Neural progenitor cell (in vitro differentiated cells): Measurements from ENCODE around the gene HNRNPAB. TPM values are rescaled to one million over a fixed set of nuclear protein-coding genes. Genes with fewer than 3 reads are reported as not detected.
A peak's percentile ranks its signal among the peaks of the same experiment; 100 is the strongest.

ENCODE experiments used
- DNase-seq: peaks from one replicate; pipeline ENCODE4 v3.0.0-alpha.2; 2016; ENCODE audit warnings: low spot score
- H2AFZ ChIP-seq: fragments of 200-600 bp; sonication (generic); replicated peaks from 2 replicates; pipeline ENCODE4 v1.6.1; 2016; ENCODE audit warnings: antibody characterized with exemption
- H3F3A ChIP-seq: fragments of 200-600 bp; sonication (generic); 2 replicates; pipeline ENCODE4 v1.6.1; 2016; ENCODE audit warnings: antibody characterized with exemption, low read depth
- H3K27ac ChIP-seq: fragments of 200-600 bp; sonication (generic); 2 replicates; pipeline ENCODE4 v1.5.1; 2016; ENCODE audit warnings: mild to moderate bottlenecking
- H3K27me3 ChIP-seq: fragments of 200-600 bp; sonication (generic); 2 replicates; pipeline ENCODE4 v1.6.1; 2016; ENCODE audit warnings: mild to moderate bottlenecking, moderate library complexity
- H3K36me3 ChIP-seq: fragments of 200-600 bp; sonication (generic); 2 replicates; pipeline ENCODE4 v1.5.1; 2016
- H3K4me1 ChIP-seq: fragments of 200-600 bp; sonication (generic); 2 replicates; pipeline ENCODE4 v1.6.1; 2016; ENCODE audit warnings: mixed run types
- H3K4me2 ChIP-seq: fragments of 200-600 bp; sonication (generic); 2 replicates; pipeline ENCODE4 v1.6.1; 2016
- H3K4me3 ChIP-seq: fragments of 200-600 bp; sonication (generic); 2 replicates; pipeline ENCODE4 v1.5.1; 2016
- H3K79me2 ChIP-seq: fragments of 200-600 bp; sonication (generic); 2 replicates; pipeline ENCODE4 v1.6.1; 2016; ENCODE audit warnings: low read depth
- H3K9ac ChIP-seq: fragments of 200-600 bp; sonication (generic); 2 replicates; pipeline ENCODE4 v1.6.1; 2016
- H3K9me3 ChIP-seq: fragments of 200-600 bp; sonication (generic); 2 replicates; pipeline ENCODE4 v1.5.1; 2016; ENCODE audit warnings: low read depth
- H4K20me1 ChIP-seq: fragments of 200-600 bp; sonication (generic); 2 replicates; pipeline ENCODE4 v1.6.1; 2016; ENCODE audit warnings: low read depth
- H3K27ac Mint-ChIP-seq: 3 replicates; pipeline ENCODE4 v1.8.0; 2021; ENCODE audit warnings: mixed read lengths
- H3K27me3 Mint-ChIP-seq: 2 replicates; pipeline ENCODE4 v1.8.0; 2022; ENCODE audit warnings: low read depth, mild to moderate bottlenecking, inconsistent platforms, moderate library complexity, mixed read lengths; ENCODE audit not compliant: insufficient read depth
- H3K36me3 Mint-ChIP-seq: 3 replicates; pipeline ENCODE4 v1.8.0; 2021; ENCODE audit warnings: mixed read lengths
- H3K4me1 Mint-ChIP-seq: 3 replicates; pipeline ENCODE4 v1.8.0; 2021; ENCODE audit warnings: mixed read lengths
- H3K4me3 Mint-ChIP-seq: 3 replicates; pipeline ENCODE4 v1.8.0; 2021; ENCODE audit warnings: mild to moderate bottlenecking, moderate library complexity, mixed read lengths
- H3K9me3 Mint-ChIP-seq: 3 replicates; pipeline ENCODE4 v1.8.0; 2020; ENCODE audit warnings: mixed read lengths
- EZH2 ChIP-seq: fragments of 200-600 bp; sonication (generic); IDR thresholded peaks from 2 replicates; pipeline ENCODE4 v1.6.1; 2017; ENCODE audit warnings: antibody characterized with exemption, mild to moderate bottlenecking, moderate library complexity
- EZH2phosphoT487 ChIP-seq: fragments of 200-600 bp; sonication (generic); IDR thresholded peaks from 2 replicates; pipeline ENCODE4 v1.6.1; 2017; ENCODE audit warnings: antibody characterized with exemption
- total RNA-seq: library from RNA; depleted of rRNA; stranded (reverse); fragments of >200 nt; gene quantifications from 2 replicates; pipeline ENCODE4 v1.2.3, GENCODE V29; 2015; ENCODE audit warnings: low replicate concordance
- TF ChIP-seq, protein P1 (sequence below): fragments of 200-600 bp; sonication (generic); IDR thresholded peaks from 2 replicates; pipeline ENCODE4 v1.5.1; 2017; ENCODE audit warnings: antibody characterized with exemption, mild to moderate bottlenecking

The HNRNPAB gene
- total RNA-seq, 1 donor from 2014 or later = 195 TPM

DNA sequence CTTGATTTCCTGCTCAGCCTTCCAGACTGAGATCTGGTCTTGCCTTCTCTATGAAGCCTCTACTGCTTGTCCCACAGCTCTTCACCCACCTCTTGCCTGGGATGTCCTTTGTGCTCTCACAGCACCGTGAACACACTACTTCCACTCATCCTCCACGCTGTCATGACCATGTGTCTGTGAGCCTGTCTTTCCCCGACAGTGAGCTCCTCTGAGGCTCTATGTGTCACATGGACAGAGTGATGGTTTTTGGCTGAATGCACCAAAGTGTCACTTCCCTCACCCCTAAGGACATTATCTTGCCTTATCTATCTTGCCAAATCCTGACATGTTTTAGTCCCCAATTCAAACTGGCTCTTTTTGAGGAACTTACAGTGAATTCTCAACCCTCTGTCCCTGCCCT lies 16.9 kb downstream of the HNRNPAB start:
- Histone ChIP-seq H3K36me3 (peaks cover 6% of the 10 kb centered on the region), H4K20me1 (no peaks in the 10 kb centered on the region), H3K9ac (no peak overlapping the region), H3K4me3 (no peak overlapping the region), H3K79me2 (no peaks in the 10 kb centered on the region), H3K4me2 (no peak overlapping the region), H3K9me3 (no peaks in the 10 kb centered on the region), H3K27ac (no peak overlapping the region), H3K27me3 (no peaks in the 10 kb centered on the region), H3K4me1 (peaks cover 10% of the 10 kb centered on the region), H3F3A (peaks cover 11% of the 10 kb centered on the region), H2AFZ (no peak overlapping the region)
- peak overlapping the region; percentile 50 for H3K27ac Mint-ChIP-seq
- TF ChIP-seq EZH2phosphoT487 = no peak
- TF ChIP-seq EZH2 = no peak
- H3K27me3 Mint-ChIP-seq = peaks cover 2% of the 10 kb centered on the region
- H3K4me3 Mint-ChIP-seq = no peak overlapping the region
- no peaks in the 10 kb centered on the region for H3K9me3 Mint-ChIP-seq
- DNase-seq = no peak
- H3K4me1 Mint-ChIP-seq = peaks cover 9% of the 10 kb centered on the region
- H3K36me3 Mint-ChIP-seq = peaks cover 43% of the 10 kb centered on the region

DNA sequence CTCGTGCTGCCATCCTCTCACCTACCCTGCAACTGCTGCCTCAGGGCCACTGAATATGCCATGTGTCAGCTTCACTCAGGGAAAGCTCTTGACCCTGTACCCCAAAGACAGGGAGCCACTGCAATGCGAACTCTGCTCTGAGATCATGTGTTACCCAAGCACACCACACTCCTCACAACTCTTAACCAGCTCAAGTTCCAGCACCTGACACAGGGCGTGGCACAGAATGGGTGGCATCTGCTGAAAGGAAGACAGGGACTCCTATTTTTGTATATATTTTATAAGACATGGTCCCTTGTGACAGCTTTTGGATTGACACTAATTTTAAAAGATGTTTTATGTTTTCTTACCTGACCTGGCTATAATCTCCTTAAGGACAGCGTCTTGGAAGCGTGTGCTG lies 17.5 kb downstream of the HNRNPAB start:
- no peak overlapping the region for H3K4me2 ChIP-seq
- H3K4me1 Mint-ChIP-seq = peaks cover 9% of the 10 kb centered on the region
- peaks cover 10% of the 10 kb centered on the region for H3K4me1 ChIP-seq
- H3K79me2 ChIP-seq = no peaks in the 10 kb centered on the region
- no peak overlapping the region for H3K27ac ChIP-seq
- H2AFZ ChIP-seq = no peak overlapping the region
- H3K27me3 ChIP-seq = no peaks in the 10 kb centered on the region
- H3K27ac Mint-ChIP-seq = peak overlapping the region; percentile 57
- no peak overlapping the region for H3K9ac ChIP-seq
- no peak overlapping the region for H3K4me3 ChIP-seq
- no peak for DNase-seq
- TF ChIP-seq, protein P1, sequence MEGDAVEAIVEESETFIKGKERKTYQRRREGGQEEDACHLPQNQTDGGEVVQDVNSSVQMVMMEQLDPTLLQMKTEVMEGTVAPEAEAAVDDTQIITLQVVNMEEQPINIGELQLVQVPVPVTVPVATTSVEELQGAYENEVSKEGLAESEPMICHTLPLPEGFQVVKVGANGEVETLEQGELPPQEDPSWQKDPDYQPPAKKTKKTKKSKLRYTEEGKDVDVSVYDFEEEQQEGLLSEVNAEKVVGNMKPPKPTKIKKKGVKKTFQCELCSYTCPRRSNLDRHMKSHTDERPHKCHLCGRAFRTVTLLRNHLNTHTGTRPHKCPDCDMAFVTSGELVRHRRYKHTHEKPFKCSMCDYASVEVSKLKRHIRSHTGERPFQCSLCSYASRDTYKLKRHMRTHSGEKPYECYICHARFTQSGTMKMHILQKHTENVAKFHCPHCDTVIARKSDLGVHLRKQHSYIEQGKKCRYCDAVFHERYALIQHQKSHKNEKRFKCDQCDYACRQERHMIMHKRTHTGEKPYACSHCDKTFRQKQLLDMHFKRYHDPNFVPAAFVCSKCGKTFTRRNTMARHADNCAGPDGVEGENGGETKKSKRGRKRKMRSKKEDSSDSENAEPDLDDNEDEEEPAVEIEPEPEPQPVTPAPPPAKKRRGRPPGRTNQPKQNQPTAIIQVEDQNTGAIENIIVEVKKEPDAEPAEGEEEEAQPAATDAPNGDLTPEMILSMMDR = no peak
- TF ChIP-seq EZH2 (no peak), EZH2phosphoT487 (no peak)
- peaks cover 45% of the 10 kb centered on the region for H3K36me3 Mint-ChIP-seq
- no peaks in the 10 kb centered on the region for H4K20me1 ChIP-seq
- H3K36me3 ChIP-seq = peaks cover 6% of the 10 kb centered on the region
- peaks cover 2% of the 10 kb centered on the region for H3K27me3 Mint-ChIP-seq
- peaks cover 8% of the 10 kb centered on the region for H3F3A ChIP-seq
- H3K9me3 Mint-ChIP-seq = no peaks in the 10 kb centered on the region
- H3K4me3 Mint-ChIP-seq = no peak overlapping the region
- H3K9me3 ChIP-seq = no peaks in the 10 kb centered on the region

DNA sequence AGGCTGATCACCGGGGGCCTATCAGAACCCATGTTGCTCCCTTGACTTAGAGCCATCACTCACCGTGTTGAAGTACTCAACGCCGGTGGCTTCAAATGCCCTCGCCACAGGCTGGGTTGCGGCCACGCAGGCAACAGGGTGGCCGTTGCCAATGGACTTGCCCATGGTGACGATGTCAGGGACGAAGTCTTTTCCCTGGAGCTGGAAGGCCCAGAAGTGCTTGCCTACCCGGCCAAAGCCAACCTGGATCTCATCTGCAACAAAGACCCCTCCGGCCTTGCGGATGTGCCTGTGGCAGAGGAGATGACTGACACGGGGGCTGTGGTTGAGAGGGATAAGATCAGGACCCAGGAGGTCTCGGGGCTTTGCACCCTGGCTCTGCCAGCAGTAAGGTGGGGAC lies 18.0 kb downstream of the HNRNPAB start:
- Histone ChIP-seq H3K4me2 (no peak overlapping the region), H3K27ac (no peak overlapping the region), H3K9ac (no peak overlapping the region), H3K27me3 (no peaks in the 10 kb centered on the region), H2AFZ (no peak overlapping the region), H3K36me3 (peaks cover 6% of the 10 kb centered on the region), H4K20me1 (no peaks in the 10 kb centered on the region), H3K9me3 (no peaks in the 10 kb centered on the region), H3K4me1 (peaks cover 10% of the 10 kb centered on the region), H3K4me3 (no peak overlapping the region), H3F3A (peaks cover 8% of the 10 kb centered on the region), H3K79me2 (no peaks in the 10 kb centered on the region)
- TF ChIP-seq EZH2 = no peak
- TF ChIP-seq EZH2phosphoT487 = no peak
- TF ChIP-seq, protein P1 = no peak
- Mint-ChIP-seq H3K36me3 (peaks cover 48% of the 10 kb centered on the region), H3K9me3 (no peaks in the 10 kb centered on the region), H3K27ac (peak overlapping the region; percentile 57), H3K4me3 (no peak overlapping the region), H3K27me3 (peaks cover 2% of the 10 kb centered on the region), H3K4me1 (peaks cover 9% of the 10 kb centered on the region)
- no peak for DNase-seq

DNA sequence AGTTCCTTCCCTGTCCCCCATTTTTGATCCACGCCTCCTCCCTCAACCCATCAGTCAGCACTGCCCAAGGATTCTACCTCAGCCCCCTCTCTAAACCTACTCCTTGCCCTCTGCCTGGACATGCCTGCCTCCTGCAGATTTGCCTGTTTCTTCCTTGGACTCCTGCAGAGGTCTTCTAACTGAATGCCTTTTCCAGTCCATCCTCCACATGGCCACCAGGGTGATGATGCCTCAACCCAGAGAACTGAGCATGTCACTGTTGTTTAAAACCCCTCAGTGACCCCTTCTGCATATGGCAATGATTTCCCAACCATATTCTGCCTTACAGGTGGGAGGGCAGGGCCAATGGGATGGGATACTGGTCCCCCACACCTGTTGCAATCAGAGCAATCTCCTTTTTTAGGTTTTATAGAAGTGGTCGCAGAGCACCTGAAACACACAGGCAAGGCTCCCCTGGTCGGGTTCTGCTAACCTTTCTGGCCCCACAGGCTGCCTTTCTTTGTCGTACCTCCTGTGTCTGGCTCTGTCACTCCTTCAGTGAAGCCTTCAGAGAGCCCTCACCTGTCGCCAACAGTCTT lies 19.0 kb downstream of the HNRNPAB start:
- peaks cover 8% of the 10 kb centered on the region for H3K27me3 Mint-ChIP-seq
- Histone ChIP-seq H3K4me2 (peak overlapping the region; percentile 38), H3K27me3 (no peaks in the 10 kb centered on the region), H3K4me3 (no peak overlapping the region), H3F3A (peaks cover 6% of the 10 kb centered on the region), H2AFZ (no peak overlapping the region), H3K9me3 (no peaks in the 10 kb centered on the region), H4K20me1 (no peaks in the 10 kb centered on the region), H3K4me1 (peaks cover 10% of the 10 kb centered on the region), H3K27ac (no peak overlapping the region), H3K36me3 (peaks cover 6% of the 10 kb centered on the region), H3K79me2 (no peaks in the 10 kb centered on the region), H3K9ac (no peak overlapping the region)
- no peak for TF ChIP-seq EZH2phosphoT487
- no peak for TF ChIP-seq EZH2
- TF ChIP-seq, protein P1 = no peak
- H3K27ac Mint-ChIP-seq = peak overlapping the region; percentile 5
- H3K4me3 Mint-ChIP-seq = peak overlapping the region; percentile 5
- no peaks in the 10 kb centered on the region for H3K9me3 Mint-ChIP-seq
- peaks cover 55% of the 10 kb centered on the region for H3K36me3 Mint-ChIP-seq
- peaks cover 9% of the 10 kb centered on the region for H3K4me1 Mint-ChIP-seq
- no peak for DNase-seq
